Vagina (tissue), 2 donors: Measurements from ENCODE around the gene IGFL4.

Source experiments
- POLR2A ChIP-seq, 2 donors: fragments of 450-650 bp; IDR thresholded peaks; one replicate each; pipeline ENCODE4 v1.6.1; 2017; ENCODE audit warnings: antibody characterized with exemption in 2 of 2, mild to moderate bottlenecking in 2 of 2, moderate library complexity in 2 of 2
- TF ChIP-seq, protein P1 (sequence below), 3 experiments: fragments of 450-650 bp in 2 of 3; fragments of 200-600 bp in 1 of 3; sonication (generic) in 1 of 3; IDR thresholded peaks; one replicate each; pipeline ENCODE4 v1.5.1; 2017 to 2019; ENCODE audit warnings: antibody characterized with exemption in 3 of 3, mild to moderate bottlenecking in 2 of 3, moderate library complexity in 2 of 3

DNA sequence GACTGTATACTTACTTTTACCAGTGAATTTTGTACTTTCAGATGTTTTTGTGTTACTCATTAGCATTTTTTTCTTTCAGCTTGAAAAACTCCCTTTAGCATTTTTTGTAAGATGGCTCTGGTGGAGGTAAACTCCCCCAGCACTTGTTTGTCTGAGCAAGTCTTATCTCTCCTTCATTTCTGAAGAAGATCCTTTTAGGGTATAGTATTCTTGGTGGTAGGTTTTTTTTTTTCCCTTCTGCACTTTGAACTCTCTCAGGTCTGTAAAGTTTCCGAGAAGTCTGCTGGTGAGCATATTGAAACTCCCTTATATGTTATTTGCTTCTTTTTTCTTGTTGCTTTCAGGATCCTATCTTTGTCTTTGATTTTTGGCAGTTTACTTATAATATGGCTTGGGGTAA is 48.6 kb upstream of the IGFL4 start:
- TF ChIP-seq, protein P1, sequence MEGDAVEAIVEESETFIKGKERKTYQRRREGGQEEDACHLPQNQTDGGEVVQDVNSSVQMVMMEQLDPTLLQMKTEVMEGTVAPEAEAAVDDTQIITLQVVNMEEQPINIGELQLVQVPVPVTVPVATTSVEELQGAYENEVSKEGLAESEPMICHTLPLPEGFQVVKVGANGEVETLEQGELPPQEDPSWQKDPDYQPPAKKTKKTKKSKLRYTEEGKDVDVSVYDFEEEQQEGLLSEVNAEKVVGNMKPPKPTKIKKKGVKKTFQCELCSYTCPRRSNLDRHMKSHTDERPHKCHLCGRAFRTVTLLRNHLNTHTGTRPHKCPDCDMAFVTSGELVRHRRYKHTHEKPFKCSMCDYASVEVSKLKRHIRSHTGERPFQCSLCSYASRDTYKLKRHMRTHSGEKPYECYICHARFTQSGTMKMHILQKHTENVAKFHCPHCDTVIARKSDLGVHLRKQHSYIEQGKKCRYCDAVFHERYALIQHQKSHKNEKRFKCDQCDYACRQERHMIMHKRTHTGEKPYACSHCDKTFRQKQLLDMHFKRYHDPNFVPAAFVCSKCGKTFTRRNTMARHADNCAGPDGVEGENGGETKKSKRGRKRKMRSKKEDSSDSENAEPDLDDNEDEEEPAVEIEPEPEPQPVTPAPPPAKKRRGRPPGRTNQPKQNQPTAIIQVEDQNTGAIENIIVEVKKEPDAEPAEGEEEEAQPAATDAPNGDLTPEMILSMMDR (IDR thresholded peaks at IDR 0.05): no peak
- no peak for TF ChIP-seq POLR2A (IDR thresholded peaks at IDR 0.05)
